HG03045 (cell line): ENCODE results near the gene MYLK4.

ENCODE experiments used
- ATAC-seq: cut with Tn5 transposase; IDR thresholded peaks from one replicate; pipeline ENCODE4 v1.9.1; 2021; ENCODE audit warnings: mild to moderate bottlenecking, moderate library complexity; ENCODE audit not compliant: unreplicated experiment

Gene MYLK4

DNA sequence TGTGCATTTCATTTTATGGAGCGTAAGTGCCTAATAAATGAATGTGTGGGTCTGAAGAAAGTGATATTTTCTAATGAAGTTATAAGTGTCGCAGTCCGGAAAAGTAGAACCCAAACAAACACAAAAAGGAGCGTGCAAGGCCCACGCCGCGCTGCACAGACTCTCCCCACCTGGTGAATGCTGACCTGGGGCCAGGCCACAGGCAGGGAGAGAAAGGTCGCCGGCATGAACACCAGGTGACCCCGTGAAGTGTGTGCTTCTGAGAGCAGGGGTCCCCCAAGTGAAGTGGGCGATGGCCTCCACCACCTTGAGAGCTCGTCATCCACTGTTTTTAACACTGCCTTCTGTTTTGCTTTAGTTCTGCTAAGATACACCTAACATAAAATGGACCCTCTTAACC is 114.8 kb downstream of the MYLK4 start:
- ATAC-seq = no peak

DNA sequence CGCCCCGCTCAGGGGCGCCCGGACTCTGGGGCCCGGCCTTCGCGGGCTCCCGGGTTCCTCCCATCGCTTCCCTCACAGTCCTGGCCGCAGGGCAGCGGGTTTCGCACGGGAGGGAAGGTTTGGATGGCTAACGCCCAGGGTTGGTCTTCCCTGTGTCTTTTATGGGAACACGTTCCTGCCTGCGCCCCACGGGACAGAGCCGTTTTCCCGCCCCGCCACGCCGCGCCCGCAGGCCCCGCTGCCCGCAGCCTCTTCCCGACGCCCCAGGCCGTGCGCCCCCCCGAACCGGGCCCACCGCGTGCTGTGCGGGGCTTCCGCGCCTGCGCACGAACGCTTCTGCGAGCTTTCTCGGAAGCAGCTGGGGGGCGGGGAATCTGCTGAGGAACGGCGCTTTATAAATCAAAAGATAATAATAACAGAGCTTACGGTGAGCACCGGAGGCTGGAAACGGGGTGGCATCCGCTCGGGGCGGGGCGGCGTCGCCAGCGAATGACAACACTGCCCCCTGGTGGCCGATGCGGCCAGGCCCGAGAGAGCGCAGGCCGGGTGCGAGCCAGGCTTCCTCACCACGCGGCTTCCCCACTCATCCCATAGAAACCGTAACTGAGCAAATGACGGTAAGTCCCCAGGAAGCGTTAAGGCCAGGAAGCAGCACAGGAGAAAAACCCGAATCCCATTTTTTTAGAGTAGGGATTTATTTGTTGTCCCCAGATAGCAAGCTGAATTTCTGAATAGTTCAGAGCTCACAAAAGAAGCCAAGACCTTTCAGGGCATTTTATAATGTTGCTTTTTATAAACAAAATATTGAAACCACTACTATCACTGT is 116.4 kb downstream of the MYLK4 start:
- ATAC-seq = no peak

DNA sequence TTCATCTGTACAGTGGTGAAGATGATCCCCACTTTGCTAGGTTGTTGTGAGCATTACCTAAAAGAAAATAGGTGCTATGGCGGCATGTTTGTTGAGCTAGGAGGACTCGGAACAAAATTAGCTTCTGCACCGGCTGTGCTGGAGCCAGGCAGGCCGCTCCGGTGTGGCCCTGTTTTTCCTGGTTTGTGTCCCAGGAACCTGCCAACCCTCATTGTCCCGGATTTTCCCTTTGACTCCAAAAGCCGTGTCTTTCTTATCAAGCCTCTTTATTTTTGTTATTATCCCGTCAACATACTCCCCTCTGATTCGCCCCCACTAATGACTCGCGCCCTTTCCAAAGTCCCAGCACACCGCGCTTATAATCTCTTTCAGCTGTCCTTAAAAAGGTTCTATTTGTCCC is 117.0 kb downstream of the MYLK4 start:
- ATAC-seq = no peak

DNA sequence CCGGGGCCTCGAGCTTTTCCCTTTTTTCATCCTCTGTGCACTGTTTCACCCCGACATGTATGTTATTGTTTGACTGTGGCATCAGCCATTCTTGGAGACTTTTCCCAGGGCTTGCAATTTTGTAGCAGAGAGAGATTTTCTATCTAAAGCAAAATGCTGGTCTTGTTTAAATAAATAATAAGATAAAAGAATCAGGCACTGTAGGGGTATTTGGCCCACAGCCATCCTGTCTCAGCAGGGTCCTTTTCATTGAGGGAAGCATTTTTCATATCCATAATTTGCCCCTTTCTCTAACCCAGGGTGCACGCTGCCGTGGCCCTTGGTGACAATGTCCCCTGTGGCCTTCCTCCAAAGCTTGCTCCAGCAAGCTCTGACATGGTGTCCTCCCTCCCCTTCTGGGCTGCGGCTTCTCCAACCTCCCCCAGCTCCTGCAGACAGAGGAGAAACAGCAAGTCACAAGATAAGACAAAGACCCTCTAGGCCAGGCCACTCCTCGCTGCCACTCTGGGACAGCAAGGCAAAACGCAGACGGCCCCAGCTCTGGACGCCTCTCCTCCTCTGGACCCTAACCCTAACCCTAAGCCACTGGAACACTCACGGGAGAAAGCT is 117.6 kb downstream of the MYLK4 start:
- no peak for ATAC-seq

DNA sequence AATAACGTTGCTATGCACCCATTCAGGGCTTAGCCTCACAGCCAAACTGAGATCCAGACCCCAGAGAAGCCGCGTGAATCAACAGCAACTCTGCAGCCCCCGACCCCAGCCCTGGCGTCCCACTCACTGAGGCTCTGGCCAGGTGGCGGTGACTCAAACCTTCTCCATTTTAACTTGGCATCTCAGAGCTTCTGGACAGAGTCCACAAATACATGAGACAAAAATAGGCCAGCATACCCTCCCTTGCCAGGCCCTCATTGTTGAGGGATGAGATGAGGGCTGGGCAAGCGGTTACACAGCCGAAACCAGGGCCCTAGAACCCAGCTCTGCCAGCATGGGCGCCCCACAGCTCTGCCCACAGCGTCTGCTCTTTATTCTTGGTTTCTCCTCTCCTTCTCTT is 118.4 kb downstream of the MYLK4 start:
- no peak for ATAC-seq

DNA sequence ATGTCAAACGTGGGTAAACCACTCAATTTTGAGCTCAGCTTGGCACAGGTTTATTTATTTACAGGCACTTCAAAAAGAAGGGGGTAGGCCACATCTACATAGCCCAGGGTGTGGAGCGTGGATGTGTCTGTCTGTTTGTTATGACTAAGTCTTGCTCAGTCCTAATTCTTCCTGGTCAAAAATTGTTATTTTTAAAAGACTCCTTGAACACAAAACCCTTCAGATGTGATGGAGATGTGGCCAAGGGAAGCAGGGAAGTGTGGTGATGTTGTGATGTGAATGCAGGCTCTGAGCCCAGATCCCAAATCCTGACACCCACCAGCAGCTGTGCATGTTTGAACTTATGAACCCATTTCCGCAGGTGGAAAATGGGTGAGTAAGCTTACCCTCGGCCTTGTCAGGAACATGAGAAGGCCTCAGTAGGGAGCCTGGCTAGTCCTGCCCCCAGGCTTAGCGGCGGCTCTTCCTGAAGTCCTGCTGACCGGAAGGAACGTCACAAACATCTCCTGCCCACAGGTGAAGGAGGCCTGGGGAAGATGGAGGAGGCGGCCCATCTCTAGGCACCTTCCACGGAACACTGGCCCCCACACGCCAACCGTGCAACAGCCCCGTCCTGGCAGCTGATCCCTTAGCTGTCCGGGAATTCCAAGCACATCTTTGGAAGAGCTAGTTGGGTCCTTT is 119.7 kb downstream of the MYLK4 start:
- ATAC-seq = no peak

DNA sequence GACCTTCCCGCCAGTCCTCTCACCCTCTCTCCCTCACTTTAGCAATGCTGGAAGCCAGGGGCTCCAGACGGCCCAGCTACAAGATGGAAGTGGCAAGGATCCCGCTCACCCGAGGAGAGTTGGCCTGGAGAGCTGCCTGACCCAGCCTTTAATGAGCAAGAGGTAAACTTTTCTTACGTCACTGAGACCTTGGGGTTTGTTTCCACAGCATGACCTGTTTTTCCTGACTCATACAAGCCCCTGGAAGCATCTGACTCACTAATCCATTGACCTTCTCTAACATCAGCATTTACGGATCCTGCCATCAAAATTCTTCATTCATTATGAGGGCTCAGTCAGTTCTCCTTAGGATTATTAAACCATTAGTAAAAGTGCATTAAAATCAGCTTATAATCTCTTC is 120.4 kb downstream of the MYLK4 start:
- ATAC-seq = no peak

DNA sequence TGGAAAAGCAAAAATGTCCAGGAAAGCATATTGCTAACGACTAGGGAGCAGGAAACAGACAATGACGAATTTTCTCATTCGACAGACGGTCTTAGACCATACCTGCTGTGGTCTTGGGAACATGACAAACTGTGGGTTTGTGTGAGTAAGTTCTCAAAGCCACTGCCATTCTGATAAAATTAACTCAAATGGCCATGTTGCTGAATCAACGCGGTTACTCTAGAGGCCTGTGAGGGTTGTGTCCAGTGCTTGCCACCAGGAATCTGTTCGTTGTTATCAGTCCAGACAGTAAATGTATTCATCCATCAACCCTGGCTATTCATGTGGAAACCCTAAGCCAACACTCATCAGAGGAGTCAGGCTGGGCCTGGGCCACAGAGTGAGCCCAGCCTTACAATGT is 124.3 kb downstream of the MYLK4 start:
- ATAC-seq = no peak

DNA sequence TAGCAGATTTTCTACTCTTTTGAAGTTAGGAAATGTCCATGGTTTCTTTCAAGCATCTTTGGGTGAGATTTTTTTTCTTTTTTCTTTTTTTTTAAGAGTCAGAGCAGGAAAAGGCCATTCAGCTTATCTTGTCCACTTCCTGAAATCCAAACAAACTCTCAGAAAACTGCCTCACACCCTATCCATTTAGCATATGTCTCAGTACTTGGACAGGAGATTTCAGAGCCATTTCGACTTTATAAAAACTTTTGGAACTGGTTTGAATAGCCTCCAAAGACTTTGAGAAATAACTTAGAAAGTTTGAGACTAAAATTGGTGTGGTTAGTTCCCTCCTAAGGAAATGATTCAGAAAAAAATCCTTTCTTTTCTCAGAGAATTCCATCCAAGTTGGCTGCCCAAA is 125.1 kb downstream of the MYLK4 start:
- no peak for ATAC-seq

DNA sequence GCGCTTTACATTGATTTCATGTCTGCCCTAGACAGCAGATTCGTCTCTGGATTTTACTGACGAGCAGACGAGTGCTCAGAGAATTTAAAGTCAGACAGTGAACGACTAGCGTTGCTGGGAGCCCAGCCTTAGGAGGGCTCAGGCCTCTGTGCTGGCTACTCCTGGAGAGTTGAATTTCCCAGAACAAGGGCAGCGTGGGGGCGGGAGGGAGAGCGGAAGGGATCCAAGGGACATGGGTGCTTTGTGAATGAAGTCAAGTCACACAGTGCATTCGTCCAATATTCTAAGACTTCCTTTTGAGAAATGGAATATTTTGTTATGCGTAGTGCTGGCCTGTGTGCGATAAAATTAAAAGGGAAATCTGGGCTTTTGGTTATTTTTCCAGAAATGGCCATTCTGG is 126.5 kb downstream of the MYLK4 start:
- ATAC-seq = no peak

DNA sequence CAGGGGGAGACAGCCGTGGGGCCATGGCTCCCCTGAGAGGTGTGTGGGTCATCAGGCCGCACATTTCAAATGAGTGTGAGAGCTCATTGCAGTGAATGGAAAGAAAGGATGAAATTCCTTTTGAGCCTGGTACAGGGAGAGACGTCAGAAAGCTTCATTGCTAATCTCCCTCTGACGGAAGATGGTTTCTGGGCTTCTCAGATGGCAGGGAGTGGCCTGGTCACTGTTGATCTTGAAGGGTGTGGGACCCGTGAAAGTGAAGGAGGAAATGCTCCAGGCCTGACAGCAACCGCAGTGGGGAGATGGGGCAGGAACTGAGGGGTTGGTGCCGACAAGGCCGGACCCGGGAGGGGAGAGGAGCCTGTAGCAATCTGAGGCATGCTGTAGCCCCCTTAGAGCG is 127.4 kb downstream of the MYLK4 start:
- no peak for ATAC-seq

DNA sequence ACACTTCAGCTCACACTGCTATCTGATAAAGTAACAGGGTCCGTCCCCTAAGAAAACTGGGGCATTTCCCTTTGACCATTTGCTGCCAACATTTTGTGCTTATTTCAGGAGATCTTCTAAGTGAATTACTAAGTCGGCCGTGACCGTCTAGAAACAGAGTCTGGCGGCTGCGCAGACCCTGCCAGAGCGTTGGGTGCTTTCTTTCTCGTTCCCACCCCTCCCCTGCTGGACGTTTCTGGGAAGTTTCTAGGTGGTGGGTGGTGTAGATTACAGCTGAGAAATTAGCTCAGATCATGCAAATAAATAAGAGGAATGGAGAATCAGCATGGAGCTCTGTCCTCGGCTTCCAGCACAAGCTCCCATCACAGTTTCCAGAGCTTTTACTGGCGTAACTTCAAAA is 128.1 kb downstream of the MYLK4 start:
- ATAC-seq = no peak

DNA sequence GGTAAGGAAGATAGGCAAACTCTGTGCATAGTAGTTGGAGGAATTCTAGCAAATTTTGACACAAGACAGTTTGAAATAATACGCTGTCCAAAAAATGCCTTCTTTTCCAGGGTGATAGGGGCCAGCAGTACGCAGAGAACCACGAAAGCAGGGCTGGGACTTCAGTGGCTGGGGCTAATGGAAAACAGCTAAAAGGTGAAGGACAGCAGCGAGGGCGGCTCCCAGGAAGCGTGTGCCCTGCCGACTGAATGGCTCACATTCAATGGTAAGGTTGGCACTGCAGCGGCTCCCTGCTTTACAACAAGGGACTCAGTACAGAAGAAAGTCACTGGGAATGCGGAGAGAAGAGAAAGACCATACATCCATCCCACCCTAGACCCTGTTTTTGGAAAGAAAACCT is 131.1 kb downstream of the MYLK4 start:
- no peak for ATAC-seq

DNA sequence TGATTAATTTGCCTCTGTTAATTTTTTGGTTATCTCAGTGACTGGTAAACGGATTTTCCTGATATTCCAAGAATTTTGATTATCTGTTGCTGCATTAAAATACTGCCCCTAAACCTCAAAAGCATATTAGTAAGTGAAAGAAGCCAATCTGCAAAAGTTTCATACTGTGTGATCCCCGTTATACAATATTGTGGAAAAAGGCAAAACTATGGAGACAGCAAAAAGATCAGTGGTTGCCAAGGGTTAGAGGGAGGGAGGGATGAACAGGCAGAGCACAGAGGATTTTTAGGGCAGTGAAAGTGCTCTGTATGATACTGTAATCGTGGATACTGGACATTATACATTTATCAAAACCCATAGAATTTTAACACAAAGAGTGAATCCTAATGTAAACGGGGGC is 133.0 kb downstream of the MYLK4 start:
- ATAC-seq = no peak

DNA sequence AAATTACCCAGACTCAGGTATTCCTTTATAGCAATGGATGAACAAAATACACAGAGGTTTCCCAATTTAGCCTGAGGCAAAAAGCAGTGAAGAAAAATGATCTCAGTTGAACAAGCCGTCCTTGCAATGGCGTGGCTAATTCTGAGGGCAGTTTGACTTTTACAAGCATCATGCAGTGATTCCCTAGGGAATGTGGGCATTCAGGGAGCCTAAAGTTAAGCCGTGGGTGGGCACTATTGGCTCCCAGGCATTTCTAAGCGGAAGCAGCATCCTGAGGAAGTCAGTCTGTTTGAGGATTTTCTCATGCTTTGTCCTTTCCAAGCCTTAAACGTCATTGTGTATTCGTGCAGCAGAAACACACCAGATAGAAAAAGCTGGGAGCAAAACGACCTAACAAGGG is 133.9 kb downstream of the MYLK4 start:
- no peak for ATAC-seq

DNA sequence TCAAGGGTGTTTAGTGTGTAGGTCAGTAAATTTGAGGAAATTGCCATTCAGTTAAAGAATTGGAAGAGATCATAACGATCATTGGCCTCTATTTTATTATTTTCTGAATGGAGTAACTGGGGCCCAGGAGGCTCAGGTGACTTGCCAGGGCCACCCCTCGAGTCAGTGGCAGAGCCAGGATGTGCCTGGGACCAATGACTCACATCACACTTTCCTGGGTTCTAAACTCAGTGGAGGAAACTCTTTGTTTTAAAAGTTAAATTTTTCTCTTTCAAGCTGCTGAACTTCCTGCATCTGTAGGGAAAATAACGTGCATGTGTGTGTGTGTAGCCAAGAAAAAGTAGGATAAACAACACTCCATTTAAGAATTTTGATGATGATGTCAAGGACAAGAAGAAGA is 135.5 kb downstream of the MYLK4 start:
- ATAC-seq = no peak

DNA sequence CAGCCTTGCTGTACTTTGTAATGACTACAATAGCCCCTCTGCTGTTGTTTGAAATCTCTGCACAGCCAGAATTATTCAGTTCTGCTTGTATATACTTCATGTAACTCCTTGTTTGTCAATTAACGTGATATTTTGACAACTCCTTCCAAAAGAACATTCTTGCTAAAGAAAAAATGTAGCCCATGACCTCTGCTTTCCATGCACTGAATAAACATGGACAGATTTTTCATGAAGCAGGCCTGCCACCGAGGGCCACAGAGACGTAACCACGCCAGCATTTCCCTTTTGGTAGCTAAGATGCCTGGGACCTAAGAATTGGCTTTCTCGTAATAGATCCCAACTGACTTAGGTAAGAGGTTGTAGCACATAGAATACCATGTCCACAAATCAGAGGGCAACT is 135.9 kb downstream of the MYLK4 start:
- ATAC-seq = no peak

DNA sequence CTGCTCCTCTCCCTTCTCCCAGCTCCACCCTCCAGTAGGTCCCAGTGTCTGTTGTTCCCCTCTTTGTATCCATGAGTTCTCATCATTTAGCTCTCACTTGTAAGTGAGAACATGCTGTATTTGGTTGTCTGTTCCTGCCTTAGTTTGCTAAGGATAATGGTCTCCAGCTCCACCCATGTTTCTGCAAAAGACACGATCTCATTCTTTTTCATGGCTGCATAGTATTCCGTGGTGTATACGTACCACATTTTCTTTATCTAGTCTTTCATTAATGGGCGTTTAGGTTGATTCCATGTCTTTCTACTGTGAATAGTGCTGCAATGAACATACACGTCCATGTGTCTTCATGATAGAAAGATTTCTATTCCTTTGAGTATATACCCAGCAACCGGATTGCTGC is 136.6 kb downstream of the MYLK4 start:
- ATAC-seq = no peak
